ENCODE results near the gene DNMT3A. TPM values are rescaled to one million over a fixed set of nuclear protein-coding genes. Genes with fewer than 3 reads are reported as not detected.
A peak's percentile ranks its signal among the peaks of the same experiment; 100 is the strongest.

DNMT3A gene
- total and polyA plus RNA-seq, 2 of the 8 experiments (the other 6 are each of a cell fraction or from before 2014, with no cell fraction given), result 33.6 to 178 TPM

DNA sequence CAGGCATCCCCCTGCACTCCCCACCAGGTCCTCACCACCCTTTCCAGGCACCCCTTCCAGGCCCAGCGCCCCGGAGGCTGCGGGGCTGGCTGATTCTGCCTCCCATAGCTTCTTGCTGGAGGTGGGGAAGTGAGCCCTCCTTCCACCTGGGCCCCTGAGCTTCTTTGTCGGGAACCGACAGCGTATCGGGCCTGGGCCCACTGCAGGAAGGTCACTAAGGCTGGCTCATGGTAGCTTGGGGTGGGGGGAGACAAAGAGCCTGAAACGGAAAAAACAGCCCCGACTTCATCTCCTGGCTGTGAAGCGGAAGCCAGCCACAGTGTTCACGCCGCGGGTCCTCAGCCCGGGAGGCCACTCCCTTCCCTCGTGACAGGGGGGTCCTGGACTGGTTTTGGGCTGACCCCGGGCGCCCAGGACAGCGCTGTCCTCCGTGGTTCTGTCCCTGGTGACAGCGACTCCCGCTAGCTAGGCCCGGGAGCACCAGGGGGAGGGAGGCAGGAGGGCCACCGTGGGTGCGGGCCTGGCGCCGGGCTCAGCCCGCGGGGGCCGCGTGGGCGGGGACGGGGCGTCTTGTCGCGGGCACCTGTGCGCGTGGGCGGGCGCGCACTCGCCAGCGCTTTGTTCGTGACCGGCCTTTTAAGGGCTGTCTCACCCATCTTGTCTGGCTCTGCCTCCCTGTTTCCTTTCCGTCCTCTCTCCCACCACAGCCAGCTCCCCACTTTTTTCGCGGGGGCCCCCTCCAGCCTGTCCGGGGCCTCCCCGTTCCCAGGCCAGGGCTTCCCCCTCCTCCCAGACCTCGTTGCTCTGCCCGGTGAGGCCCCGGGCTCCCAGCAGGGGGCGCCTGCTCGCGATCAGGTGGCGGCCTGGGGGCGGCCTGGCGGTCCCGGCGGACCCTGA is 64.9 kb downstream of the DNMT3A start (continued):
- TF ChIP-seq MAFK (IDR thresholded peaks at IDR 0.05; ENCODE audit: low read depth, low read length), result no peak
- TF ChIP-seq SUZ12 (IDR thresholded peaks at IDR 0.05; ENCODE audit: low read length), result no peak
- TF ChIP-seq, protein P1, sequence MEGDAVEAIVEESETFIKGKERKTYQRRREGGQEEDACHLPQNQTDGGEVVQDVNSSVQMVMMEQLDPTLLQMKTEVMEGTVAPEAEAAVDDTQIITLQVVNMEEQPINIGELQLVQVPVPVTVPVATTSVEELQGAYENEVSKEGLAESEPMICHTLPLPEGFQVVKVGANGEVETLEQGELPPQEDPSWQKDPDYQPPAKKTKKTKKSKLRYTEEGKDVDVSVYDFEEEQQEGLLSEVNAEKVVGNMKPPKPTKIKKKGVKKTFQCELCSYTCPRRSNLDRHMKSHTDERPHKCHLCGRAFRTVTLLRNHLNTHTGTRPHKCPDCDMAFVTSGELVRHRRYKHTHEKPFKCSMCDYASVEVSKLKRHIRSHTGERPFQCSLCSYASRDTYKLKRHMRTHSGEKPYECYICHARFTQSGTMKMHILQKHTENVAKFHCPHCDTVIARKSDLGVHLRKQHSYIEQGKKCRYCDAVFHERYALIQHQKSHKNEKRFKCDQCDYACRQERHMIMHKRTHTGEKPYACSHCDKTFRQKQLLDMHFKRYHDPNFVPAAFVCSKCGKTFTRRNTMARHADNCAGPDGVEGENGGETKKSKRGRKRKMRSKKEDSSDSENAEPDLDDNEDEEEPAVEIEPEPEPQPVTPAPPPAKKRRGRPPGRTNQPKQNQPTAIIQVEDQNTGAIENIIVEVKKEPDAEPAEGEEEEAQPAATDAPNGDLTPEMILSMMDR (IDR thresholded peaks at IDR 0.05; ENCODE audit: control extremely low read depth in 1 of 3, insufficient read depth in 1 of 3, low read depth in 1 of 3, low read length in 3 of 3), result peak; percentile 70 to 87 (median 71)
- peak; percentile 66 for TF ChIP-seq MAX (IDR thresholded peaks at IDR 0.05)
- no peak for TF ChIP-seq EP300 (IDR thresholded peaks at IDR 0.05; ENCODE audit: borderline replicate concordance in 1 of 2, low read depth in 2 of 2, low read length in 2 of 2)
- peak; percentile 41; the same call in 1 of the 2 replicates for TF ChIP-seq TBP (IDR thresholded peaks at IDR 0.05; ENCODE audit: low read depth, low read length)
- no peak for TF ChIP-seq SAP30 (IDR thresholded peaks at IDR 0.05; ENCODE audit: insufficient read depth, insufficient replicate concordance, low read length)
- TF ChIP-seq JUN (IDR thresholded peaks at IDR 0.05; ENCODE audit: low read depth, low read length), result no peak
- no peak for TF ChIP-seq GTF2F1 (IDR thresholded peaks at IDR 0.05; ENCODE audit: borderline replicate concordance, low read depth, low read length)
- TF ChIP-seq SIRT6 (IDR thresholded peaks at IDR 0.05; ENCODE audit: low read length), result no peak
